HCT116 (cell line): ENCODE data around the gene CCS. TPM values are rescaled to one million over a fixed set of nuclear protein-coding genes. Genes with fewer than 3 reads are reported as not detected.

ENCODE experiments used
- ATAC-seq: fragments of 200-7000 bp; cut with Tn5 transposase; 2 replicates; pipeline ENCODE4 v1.9.1; 2020; ENCODE audit warnings: mild to moderate bottlenecking, moderate library complexity
- BruUV-seq: library from RNA; stranded (reverse); fragments of 400-500 nt; replicated peaks from 2 replicates; lab custom pipeline; 2021; lab: Mats Ljungman, UMichigan
- CTCF ChIA-PET: fragments of 300-600 bp; sonication (Branson Sonifier 250); formaldehyde crosslinking; loops from one replicate; lab custom pipeline; 2021; ENCODE audit warnings: antibody characterized with exemption; lab: Charles Lee
- POLR2A ChIA-PET: fragments of 300-600, 350-600 bp; sonication (Branson Sonifier 250); formaldehyde crosslinking; loops from one replicate; lab custom pipeline; 2021; ENCODE audit warnings: antibody characterized with exemption; lab: Charles Lee
- RAD21 ChIA-PET, 2 experiments: fragments of 300-600 bp; sonication (Branson Sonifier 250); formaldehyde crosslinking; loops; one replicate each; lab custom pipeline; 2023; ENCODE audit warnings: low total read pairs in 2 of 2; ENCODE audit not compliant: uncharacterized antibody in 2 of 2, unreplicated experiment in 2 of 2, low non-redundant PET in 1 of 2; lab: Charles Lee
- DNase-seq: peaks from one replicate; pipeline ENCODE4 v3.0.0-alpha.2; 2010; ENCODE audit warnings: low read depth, low spot score
- H2AFZ ChIP-seq: fragments of 200-600 bp; shearing (Covaris generic), sonication (generic); 2 replicates; pipeline ENCODE4 v1.6.1; 2017; ENCODE audit warnings: low read depth, mixed run types, mixed read lengths, antibody characterized with exemption, low read length; ENCODE audit not compliant: poor library complexity, severe bottlenecking
- H3K27ac ChIP-seq: 2 replicates; pipeline ENCODE4 v1.5.1; 2012; ENCODE audit warnings: low read depth, low read length
- H3K27me3 ChIP-seq: fragments of 200-600 bp; sonication (generic); 2 replicates; pipeline ENCODE4 v1.6.1; 2016; ENCODE audit warnings: mixed run types, low read length, mixed read lengths; ENCODE audit not compliant: insufficient read depth
- H3K36me3 ChIP-seq, 2 experiments: fragments of 200-500 bp in 1 of 2; fragments of 200-600 bp in 1 of 2; sonication (Bioruptor generic) in 1 of 2; sonication (generic) in 1 of 2; 2 replicates each; pipeline versions ENCODE4 v1.5.1 to v1.6.1; 2014 to 2016; ENCODE audit warnings: low read length in 2 of 2, inconsistent platforms in 1 of 2, mixed read lengths in 1 of 2, mixed run types in 1 of 2; ENCODE audit not compliant: insufficient read depth in 2 of 2, control insufficient read depth in 1 of 2
- H3K4me1 ChIP-seq, 2 experiments: fragments of 200-600 bp in 1 of 2; sonication (generic) in 1 of 2; 2 replicates each; pipeline versions ENCODE4 v1.5.1 to v1.6.1; 2012 to 2017; ENCODE audit warnings: low read length in 2 of 2, inconsistent platforms in 1 of 2, mild to moderate bottlenecking in 1 of 2, mixed read lengths in 1 of 2, mixed run types in 1 of 2, moderate library complexity in 1 of 2; ENCODE audit not compliant: insufficient read depth in 2 of 2, control insufficient read depth in 1 of 2
- H3K4me2 ChIP-seq: fragments of 200-600 bp; sonication (generic); 2 replicates; pipeline ENCODE4 v1.6.1; 2017; ENCODE audit warnings: mixed run types, low read length, mixed read lengths
- H3K4me3 ChIP-seq, 2 experiments: fragments of 200-600 bp in 1 of 2; sonication (generic) in 1 of 2; replicated peaks in 1 of 2; 2 replicates each; pipeline ENCODE4 v1.5.1; 2011 to 2016; ENCODE audit warnings: low read length in 2 of 2, control low read depth in 1 of 2, low read depth in 1 of 2, mild to moderate bottlenecking in 1 of 2, mixed read lengths in 1 of 2, mixed run types in 1 of 2
- H3K79me2 ChIP-seq: fragments of 200-600 bp; sonication (generic); 2 replicates; pipeline ENCODE4 v1.6.1; 2017; ENCODE audit warnings: mild to moderate bottlenecking, mixed run types, low read length, moderate library complexity, mixed read lengths; ENCODE audit not compliant: insufficient read depth
- H3K9ac ChIP-seq: fragments of 200-600 bp; sonication (generic); 2 replicates; pipeline ENCODE4 v1.6.1; 2016; ENCODE audit warnings: low read length, mixed read lengths
- H3K9me2 ChIP-seq: fragments of 200-600 bp; sonication (generic), shearing (Covaris generic); 2 replicates; pipeline ENCODE4 v1.6.1; 2017; ENCODE audit warnings: mixed run types, mild to moderate bottlenecking, moderate library complexity; ENCODE audit not compliant: insufficient read depth
- H3K9me3 ChIP-seq, 2 experiments: fragments of 200-500 bp in 1 of 2; fragments of 200-600 bp in 1 of 2; sonication (Bioruptor generic) in 1 of 2; sonication (generic) in 1 of 2; 2 replicates each; pipeline ENCODE4 v1.6.1; 2014 to 2017; ENCODE audit warnings: low read length in 2 of 2, mixed read lengths in 2 of 2, inconsistent platforms in 1 of 2, low read depth in 1 of 2, mild to moderate bottlenecking in 1 of 2, mixed run types in 1 of 2, moderate library complexity in 1 of 2; ENCODE audit not compliant: control insufficient read depth in 1 of 2, insufficient read depth in 1 of 2
- H4K20me1 ChIP-seq: fragments of 200-600 bp; sonication (generic), shearing (Covaris generic); 2 replicates; pipeline ENCODE4 v1.6.1; 2017; ENCODE audit warnings: mixed run types, mild to moderate bottlenecking, moderate library complexity; ENCODE audit not compliant: insufficient read depth
- EGR1 ChIP-seq: IDR thresholded peaks from 2 replicates; pipeline ENCODE4 v1.6.1; 2012; ENCODE audit warnings: low read depth
- FOSL1 ChIP-seq: IDR thresholded peaks from 2 replicates; pipeline ENCODE4 v1.6.1; 2012; ENCODE audit warnings: low read depth
- JUND ChIP-seq: IDR thresholded peaks from 2 replicates; pipeline ENCODE4 v1.6.1; 2012
- RAD21 ChIP-seq: IDR thresholded peaks from 2 replicates; pipeline ENCODE4 v1.6.1; 2012; ENCODE audit warnings: low read depth, mild to moderate bottlenecking
- REST ChIP-seq: IDR thresholded peaks from 2 replicates; pipeline ENCODE4 v1.6.1; 2012; ENCODE audit warnings: low read depth
- ZBTB33 ChIP-seq: IDR thresholded peaks from 2 replicates; pipeline ENCODE4 v1.6.1; 2011; ENCODE audit warnings: mild to moderate bottlenecking, low read length, moderate library complexity; ENCODE audit not compliant: insufficient replicate concordance; ENCODE audit errors: extremely low read depth
- intact Hi-C: fragments of 100-400 bp; cut with micrococcal nuclease; formaldehyde crosslinking; loops from 2 replicates; pipeline ENCODE4 v1.10.0; 2022
- total RNA-seq: library from RNA; stranded (reverse); gene quantifications from one replicate; pipeline ENCODE4 v1.2.1, GENCODE V29; 2021; ENCODE audit not compliant: unreplicated experiment

CCS gene
- total RNA-seq, 1 experiment from 2014 or later: 40.6 TPM

DNA sequence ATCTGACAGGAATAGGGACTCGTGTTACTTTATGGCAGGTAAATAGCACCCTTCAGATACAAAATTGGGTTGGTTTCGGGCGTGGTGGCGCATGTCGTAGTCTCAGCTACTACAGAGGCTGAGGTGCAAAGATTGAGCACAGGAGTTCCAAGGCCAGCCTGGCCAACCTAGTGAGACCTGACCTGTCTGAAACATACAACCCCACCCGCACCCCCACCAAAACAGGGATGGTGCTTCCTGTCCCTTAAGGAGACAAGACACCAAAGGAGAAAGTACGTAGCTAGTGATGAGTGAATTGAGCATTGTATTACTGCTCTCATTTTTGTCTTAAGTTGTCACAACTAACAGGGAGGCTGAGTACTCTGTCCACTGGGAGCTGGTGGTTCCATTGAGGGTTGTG lies 59.7 kb downstream of the CCS start:
- ChIA-PET CTCF (no interaction called here), POLR2A (interaction anchor here (1.1 kb wide), 1 partner anchor 25 kb away, joined by 3 read pairs; the partner anchor contains the start of gene RBM4B), RAD21 (no interaction called here)
- Histone ChIP-seq H3K9ac (no peak overlapping the region), H3K79me2 (peaks cover 96% of the 10 kb centered on the region), H3K4me2 (peak overlapping the region; percentile 21; the same call in 1 of the 2 replicates), H3K27me3 (no peaks in the 10 kb centered on the region), H4K20me1 (peaks cover 4% of the 10 kb centered on the region; the same call in 1 of the 2 replicates), H3K27ac (no peak overlapping the region), H3K4me3 (no peak overlapping the region), H3K9me2 (no peaks in the 10 kb centered on the region), H2AFZ (no peak overlapping the region), H3K9me3 (no peaks in the 10 kb centered on the region), H3K36me3 (peaks cover 27 to 32% of the 10 kb centered on the region in 2 experiments), H3K4me1 (peaks cover 0 to 15% of the 10 kb centered on the region in 2 experiments; a peak in 2 of 4 replicates)
- TF ChIP-seq EGR1 (no peak), RAD21 (no peak), ZBTB33 (no peak), FOSL1 (no peak), JUND (no peak), REST (no peak)
- intact Hi-C loops: no loop called here
- BruUV-seq: no TSS peak
- ATAC-seq (no peak), DNase-seq (no peak)
